Stimulated activated naive CD4-positive, alpha-beta T cell (primary cell): ENCODE data around the gene WDTC1.
A peak's percentile ranks its signal among the peaks of the same experiment; 100 is the strongest.
"Not testable (repeated sequence)": the region's sequence is repeated elsewhere in the genome, so short reads cannot be mapped to it uniquely, and the experiment has no call there.

Experiments used
- DNase-seq, 6 experiments: peaks; one replicate each; lab custom pipeline; 2025; lab: John Stamatoyannopoulos, UW

Gene WDTC1

DNA sequence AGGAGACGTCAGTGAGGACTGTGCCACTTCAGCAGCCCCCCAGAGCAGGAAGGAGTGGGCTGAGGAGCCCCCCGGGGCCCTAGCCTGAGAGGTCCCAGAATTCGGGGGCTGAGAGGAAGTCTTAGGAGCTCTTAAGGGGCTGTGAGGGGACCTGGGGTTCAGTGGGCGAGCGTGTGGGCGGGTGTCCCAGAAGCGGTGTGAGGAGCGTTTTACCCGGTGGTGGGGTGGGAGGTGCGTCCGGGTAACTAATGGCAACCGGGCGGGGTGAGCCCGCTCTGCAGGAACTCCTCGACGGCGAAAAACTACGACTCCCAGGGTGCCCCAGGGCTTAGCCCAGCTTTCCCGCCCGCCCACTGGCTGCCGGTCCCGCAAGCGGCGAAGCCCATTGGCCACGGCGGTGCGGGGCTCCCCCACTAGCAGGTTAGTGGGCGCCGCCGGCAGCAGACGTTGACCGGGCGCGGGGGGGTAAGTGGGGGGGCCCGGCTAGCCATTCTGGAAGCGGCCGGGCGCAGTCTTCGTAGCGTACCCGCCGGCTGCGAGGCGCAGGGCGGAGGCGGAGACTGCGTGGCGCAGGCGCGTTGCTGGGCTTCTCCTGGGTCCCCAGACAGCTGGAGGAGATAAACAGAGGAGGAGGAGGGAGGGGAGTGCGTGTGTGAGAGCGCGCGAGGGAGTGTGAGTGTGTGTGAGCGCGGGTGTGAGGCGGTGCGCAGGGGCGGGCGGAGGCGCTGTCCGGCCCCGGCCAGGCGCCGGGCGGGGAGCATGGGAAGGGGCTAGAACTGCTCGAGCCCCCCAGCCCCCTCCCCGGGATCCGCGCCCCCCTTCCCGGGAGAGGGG lies at the start of gene WDTC1:
WDTC1 (plus strand) TSS at position 584 of the 834 bp plus-strand sequence. CDS start 26,423 bp downstream, outside the sequence.
- DNase-seq: peak; percentile 96 to 98 (median 98)

GRCh38 chr1:27184665-27185064 lies 49.8 kb upstream of the WDTC1 start:
- DNase-seq: not testable (repeated sequence)

- DNase-seq: no peak
These were observed 42.3 kb upstream of the WDTC1 start for GRCh38 chr1:27192039-27192529.

GRCh38 chr1:27193194-27193593 lies 41.2 kb upstream of the WDTC1 start:
- no peak for DNase-seq

DNA sequence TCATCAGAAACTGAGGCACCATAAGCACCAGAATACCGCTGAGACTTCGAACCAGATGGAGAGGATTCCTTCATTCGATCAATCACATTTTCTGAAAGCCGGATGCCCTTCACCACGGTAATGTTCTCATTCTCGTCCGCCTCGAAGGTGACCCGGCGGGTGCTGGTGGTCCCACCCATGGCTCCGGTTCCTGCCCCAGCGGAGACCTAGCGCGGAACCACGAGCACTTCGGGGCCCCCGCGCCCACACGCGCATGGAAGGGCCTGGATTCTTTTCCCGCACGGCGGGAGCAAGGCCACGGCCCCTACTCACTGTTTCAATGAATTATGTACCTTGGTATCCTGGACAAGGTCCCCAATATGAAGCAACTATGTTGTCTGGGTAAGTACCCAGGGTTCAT lies 33.1 kb upstream of the WDTC1 start:
- DNase-seq: no peak

DNA sequence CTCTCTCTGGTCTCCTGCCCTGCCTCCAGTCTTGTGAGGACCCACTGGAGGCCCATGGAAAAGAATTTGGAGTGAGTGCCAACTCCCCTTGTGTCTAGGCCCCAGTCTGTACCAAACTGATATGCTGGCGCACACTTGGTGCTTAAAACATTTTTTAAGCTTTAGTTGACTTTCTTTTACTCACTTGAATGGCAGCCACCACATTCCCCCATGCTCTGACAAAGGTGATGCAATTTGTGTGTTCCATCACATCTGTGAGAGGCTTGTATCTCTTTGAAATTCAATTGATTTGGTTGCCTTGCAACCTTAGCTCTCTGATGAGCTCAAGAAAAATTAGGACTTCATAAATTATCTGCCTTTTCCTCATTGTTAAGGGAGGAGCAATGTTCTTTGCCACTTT lies 30.5 kb upstream of the WDTC1 start:
- no peak for DNase-seq

DNA sequence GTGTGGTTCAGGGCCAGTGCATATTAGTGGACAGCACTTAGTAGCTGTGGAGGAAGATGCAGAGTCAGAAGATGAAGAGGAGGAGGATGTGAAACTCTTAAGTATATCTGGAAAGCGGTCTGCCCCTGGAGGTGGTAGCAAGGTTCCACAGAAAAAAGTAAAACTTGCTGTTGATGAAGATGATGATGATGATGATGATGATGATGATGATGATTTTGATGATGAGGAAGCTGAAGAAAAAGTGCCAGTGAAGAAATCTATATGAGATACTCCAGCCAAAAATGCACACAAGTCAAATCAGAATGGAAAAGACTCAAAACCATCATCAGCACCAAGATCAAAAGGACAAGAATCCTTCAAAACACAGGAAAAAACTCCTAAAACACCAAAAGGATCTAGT lies 27.2 kb upstream of the WDTC1 start:
- not testable (repeated sequence) for DNase-seq

DNA sequence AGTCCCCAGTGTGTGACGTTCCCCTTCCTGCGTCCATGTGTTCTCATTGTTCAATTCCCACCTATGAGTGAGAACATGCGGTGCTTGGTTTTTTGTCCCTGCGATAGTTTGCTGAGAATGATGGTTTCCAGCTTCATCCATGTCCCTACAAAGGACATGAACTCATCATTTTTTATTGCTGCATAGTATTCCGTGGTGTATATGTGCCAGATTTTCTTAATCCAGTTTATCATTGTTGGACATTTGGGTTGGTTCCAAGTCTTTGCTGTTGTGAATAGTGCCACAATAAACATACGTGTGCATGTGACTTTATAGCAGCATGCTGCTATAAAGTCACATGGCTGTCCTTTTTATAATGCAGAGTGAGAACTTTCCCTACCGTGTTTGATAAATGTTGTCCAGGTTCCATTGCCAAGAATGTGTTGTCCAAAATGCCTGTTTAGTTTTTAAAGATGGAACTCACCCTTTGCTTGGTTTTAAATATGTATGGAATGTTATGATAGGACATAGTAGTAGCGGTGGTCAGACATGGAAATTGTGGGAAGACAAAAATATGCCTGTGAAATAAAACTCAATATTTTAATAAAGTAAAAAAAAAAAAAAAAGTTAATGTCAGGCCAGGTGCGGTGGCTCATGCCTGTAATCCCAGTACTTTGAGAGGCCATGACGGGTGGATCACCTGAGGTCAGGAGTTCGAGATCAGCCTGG lies 26.1 kb upstream of the WDTC1 start:
- not testable (repeated sequence) for DNase-seq

- no peak for DNase-seq
These were observed 18.0 kb upstream of the WDTC1 start for GRCh38 chr1:27216466-27216865.

DNA sequence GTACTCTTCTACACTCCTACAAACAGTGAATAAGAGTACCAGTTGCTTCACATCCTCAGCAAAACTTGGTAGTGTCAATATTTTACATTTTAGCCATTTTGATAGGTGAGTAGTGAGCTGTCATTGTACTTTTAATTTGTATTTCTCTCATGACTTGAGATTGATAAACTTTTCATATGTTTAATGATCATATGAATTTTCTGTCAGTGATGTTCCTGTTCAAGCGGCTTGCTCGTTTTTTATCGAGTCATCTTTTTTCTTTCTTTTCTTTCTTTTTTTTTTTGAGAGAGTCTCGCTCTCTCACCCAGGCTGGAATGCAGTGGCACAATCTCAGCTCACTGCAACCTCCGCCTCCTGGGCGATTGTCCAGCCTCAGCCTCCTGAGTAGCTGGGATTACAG lies 17.0 kb upstream of the WDTC1 start:
- no peak for DNase-seq

- DNase-seq: no peak
These were observed 15.7 kb upstream of the WDTC1 start for GRCh38 chr1:27218736-27219135.

GRCh38 chr1:27220096-27220495 lies 14.3 kb upstream of the WDTC1 start:
- no peak for DNase-seq

- DNase-seq: not testable (repeated sequence)
These were observed 13.5 kb upstream of the WDTC1 start for GRCh38 chr1:27220702-27221497.

DNA sequence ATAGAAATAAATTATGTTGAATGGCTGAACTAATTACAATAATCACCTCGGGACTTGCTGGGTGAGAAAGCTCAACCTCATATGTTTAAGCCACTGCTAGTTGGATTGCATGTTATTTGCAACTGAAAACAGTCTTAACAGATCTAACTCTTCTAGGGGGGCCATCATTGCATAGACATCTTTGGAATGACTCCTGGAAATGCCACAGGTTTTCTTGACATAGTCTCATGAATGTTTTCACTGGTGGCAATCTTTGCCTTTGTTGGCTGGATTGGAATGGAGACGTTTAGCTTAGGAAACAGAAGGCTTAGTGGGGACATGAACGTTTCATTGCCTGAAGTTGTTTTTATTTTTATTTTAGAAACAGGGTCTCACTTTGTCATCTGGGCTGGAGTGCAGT lies 8.8 kb upstream of the WDTC1 start:
- no peak for DNase-seq

DNA sequence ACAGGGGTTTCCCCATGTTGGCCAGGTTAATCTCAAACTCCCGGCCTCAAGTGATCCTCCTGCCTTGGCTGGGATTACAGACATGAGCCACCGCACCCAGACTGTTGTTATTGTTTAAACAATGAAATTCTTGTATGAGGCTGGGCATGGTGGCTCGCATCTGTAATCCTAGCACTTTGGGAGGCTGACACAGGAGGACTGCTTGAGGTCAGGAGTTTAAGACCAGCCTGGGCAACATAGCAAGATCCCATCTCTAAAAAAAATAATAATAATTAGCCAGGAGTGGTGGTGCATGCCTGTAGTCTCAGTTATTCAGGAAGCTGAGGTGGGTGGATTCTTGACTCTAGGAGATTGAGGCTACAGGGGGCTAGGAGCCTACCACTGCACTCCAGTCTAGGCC lies 6.7 kb upstream of the WDTC1 start:
- no peak for DNase-seq

DNA sequence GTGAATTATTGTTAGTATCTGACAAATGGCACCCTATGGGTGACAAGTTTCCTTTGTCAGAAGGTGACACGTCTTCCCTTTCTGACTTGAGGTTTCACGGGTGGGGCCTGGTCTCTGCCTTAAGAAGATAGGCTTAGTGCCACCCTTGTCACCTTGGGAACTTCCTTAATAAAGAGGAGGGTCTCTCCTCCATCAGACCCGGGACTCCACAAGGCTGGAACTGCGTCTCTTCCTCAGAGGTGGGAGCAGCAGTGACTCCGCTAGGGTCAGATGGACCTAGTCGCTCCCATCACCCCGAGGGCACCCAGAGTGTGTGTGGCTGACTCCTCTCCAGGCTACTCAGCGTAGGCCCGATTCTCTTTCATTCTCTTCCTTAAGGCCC lies 774 bp upstream of the WDTC1 start:
- peak in 1 of 6 experiments; percentile 43 for DNase-seq

- DNase-seq: no peak
These were observed 1.4 kb downstream of the WDTC1 start for GRCh38 chr1:27235827-27236226.

- no peak for DNase-seq
These were observed 2.7 kb downstream of the WDTC1 start for GRCh38 chr1:27237112-27237511.

DNA sequence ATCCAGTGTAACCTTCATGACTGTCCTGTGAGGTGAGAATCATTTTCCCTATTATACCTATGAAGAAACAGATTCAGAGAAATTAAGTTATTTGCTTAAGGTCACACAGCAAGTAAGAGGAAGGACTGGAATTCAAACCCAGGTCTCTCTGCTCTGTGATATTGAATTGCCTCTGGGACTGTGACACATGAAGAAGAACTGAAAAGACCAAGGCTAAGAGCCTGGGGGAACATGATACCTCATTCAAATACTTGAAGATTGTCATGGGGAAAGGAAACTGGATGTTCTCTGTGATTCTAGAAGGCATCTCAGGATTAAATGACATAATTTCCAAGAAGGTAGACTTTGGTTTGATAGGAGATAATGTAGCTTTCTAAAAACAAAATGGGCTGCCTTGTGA lies 3.6 kb downstream of the WDTC1 start:
- DNase-seq: no peak

- DNase-seq: no peak
These were observed 7.2 kb downstream of the WDTC1 start for GRCh38 chr1:27241677-27242076.

DNA sequence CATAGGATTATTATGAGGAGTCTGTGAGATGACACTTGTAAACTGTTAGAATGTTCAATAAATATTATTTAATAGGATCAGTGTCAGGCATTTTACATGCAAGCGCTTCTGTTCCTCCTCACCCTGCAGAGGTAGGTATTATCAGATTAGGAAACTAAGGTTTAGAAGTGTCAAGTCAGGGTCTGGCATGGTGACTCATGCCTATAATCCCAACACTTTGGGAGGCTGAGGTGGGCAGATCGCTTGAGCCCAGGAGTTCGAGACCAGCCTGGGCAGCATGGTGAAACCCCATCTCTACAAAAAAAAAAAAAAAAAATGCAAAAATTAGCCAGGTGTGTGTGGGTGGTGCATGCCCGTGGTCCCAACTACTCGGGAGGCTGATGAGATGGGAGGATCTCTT lies 9.2 kb downstream of the WDTC1 start:
- DNase-seq: not testable (repeated sequence)

DNA sequence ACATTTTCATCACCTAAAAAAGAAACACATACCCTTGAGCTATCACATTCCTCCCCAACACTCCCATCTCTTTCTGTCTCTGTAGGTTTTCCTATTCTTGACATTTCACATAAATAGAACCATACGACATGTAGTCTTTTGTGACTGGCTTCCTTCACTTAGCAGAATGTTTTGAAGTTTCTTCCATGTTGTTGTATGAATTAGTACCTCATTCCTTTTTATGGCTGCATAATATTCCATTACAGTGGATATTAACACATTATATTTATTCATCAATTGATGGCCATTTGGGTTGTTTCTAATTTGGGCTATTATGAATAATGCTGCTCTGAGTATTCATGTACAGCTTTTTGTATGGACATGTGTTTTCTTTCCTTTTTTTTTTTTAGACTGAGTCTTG lies 11.8 kb downstream of the WDTC1 start:
- no peak for DNase-seq
